Stomach (tissue), 9 donors: ENCODE measurements around the gene DYRK1B. TPM values are rescaled to one million over a fixed set of nuclear protein-coding genes. Genes with fewer than 3 reads are reported as not detected.
A peak's percentile ranks its signal among the peaks of the same experiment; 100 is the strongest.
"Not testable (repeated sequence)": the region's sequence is repeated elsewhere in the genome, so short reads cannot be mapped to it uniquely, and the experiment has no call there.

Experiments
- DNase-seq, 2 donors: peaks; one replicate each; pipeline versions ENCODE4 v3.0.0 to v3.0.0-alpha.2; 2013 to 2019
- H3K27ac ChIP-seq, 5 donors: fragments of 200-600 bp in 4 of 5; sonication (generic) in 4 of 5; one replicate each; pipeline ENCODE4 v1.5.1; 2013 to 2019; ENCODE audit warnings: mild to moderate bottlenecking in 1 of 5, moderate library complexity in 1 of 5
- H3K27me3 ChIP-seq, 3 donors: fragments of 200-600 bp; sonication (generic); one replicate each; pipeline ENCODE4 v1.5.1; 2017 to 2019; ENCODE audit warnings: mixed run types in 1 of 3
- H3K36me3 ChIP-seq, 4 donors: fragments of 200-600 bp; sonication (generic); 1 replicate in 3 of 4; 2 replicates in 1 of 4; pipeline ENCODE4 v1.5.1; 2016 to 2019
- H3K4me1 ChIP-seq, 4 donors: fragments of 200-600 bp; sonication (generic); one replicate each; pipeline ENCODE4 v1.5.1; 2016 to 2019
- H3K4me3 ChIP-seq, 4 donors: fragments of 200-600 bp; sonication (generic) in 3 of 4; one replicate each; pipeline ENCODE4 v1.5.1; 2016 to 2019; ENCODE audit warnings: mild to moderate bottlenecking in 1 of 4
- H3K9me3 ChIP-seq, 4 donors: fragments of 200-600 bp; sonication (generic); one replicate each; pipeline ENCODE4 v1.5.1; 2016 to 2019
- EP300 ChIP-seq: sonication (generic); formaldehyde crosslinking; IDR thresholded peaks from one replicate; pipeline ENCODE4 v1.6.1; 2017; ENCODE audit warnings: antibody characterized with exemption
- POLR2A ChIP-seq, 4 donors: fragments of 450-650 bp; IDR thresholded peaks; one replicate each; pipeline ENCODE4 v1.6.1; 2016; ENCODE audit warnings: antibody characterized with exemption in 4 of 4, control low read depth in 2 of 4, mild to moderate bottlenecking in 1 of 4, moderate library complexity in 1 of 4
- POLR2AphosphoS5 ChIP-seq, 3 donors: sonication (generic); formaldehyde crosslinking; IDR thresholded peaks; one replicate each; pipeline ENCODE4 v1.6.1; 2016; ENCODE audit warnings: antibody characterized with exemption in 3 of 3
- WGBS, 5 donors: extraction: QIAGEN DNeasy Blood & Tissue Kit in 3 of 5; methylation state at CpG; one replicate each; pipeline versions ENCODE4 v1.1.5 to v1.1.7; 2013 to 2018; 5-methylcytosine and 5-hydroxymethylcytosine counted together
- intact Hi-C: fragments of 100-400 bp; cut with DNase I; formaldehyde crosslinking; loops from one replicate; pipeline ENCODE4 v1.15.1; 2023; ENCODE audit warnings: low total_unique reads
- polyA plus RNA-seq, 3 donors: library from polyadenylated mRNA; stranded (reverse); fragments of 200-250 nt; gene quantifications; one replicate each; pipeline ENCODE4 v1.2.3, GENCODE V29; 2013
- total RNA-seq, 5 donors: library from RNA; depleted of rRNA; stranded (reverse); fragments of >200 nt; gene quantifications; one replicate each; pipeline versions ENCODE4 v1.1.0 to v1.2.3, GENCODE V29; 2014 to 2016
- TF ChIP-seq, protein P1 (sequence below), 7 experiments: fragments of 450-650 bp in 4 of 7; fragments of 200-600 bp in 3 of 7; sonication (generic) in 3 of 7; IDR thresholded peaks; one replicate each; pipeline ENCODE4 v1.5.1; 2016 to 2019; ENCODE audit warnings: antibody characterized with exemption in 7 of 7, control low read depth in 2 of 7, mild to moderate bottlenecking in 1 of 7
- donor health status: healthy with polysubstance abuse.
- donor health status: Bipolar disorder and iron deficiency.
- donor health status: healthy.

DYRK1B gene
- total and polyA plus RNA-seq, 8 donors, result 3.9 to 28.4 (median 9.9) TPM

DNA sequence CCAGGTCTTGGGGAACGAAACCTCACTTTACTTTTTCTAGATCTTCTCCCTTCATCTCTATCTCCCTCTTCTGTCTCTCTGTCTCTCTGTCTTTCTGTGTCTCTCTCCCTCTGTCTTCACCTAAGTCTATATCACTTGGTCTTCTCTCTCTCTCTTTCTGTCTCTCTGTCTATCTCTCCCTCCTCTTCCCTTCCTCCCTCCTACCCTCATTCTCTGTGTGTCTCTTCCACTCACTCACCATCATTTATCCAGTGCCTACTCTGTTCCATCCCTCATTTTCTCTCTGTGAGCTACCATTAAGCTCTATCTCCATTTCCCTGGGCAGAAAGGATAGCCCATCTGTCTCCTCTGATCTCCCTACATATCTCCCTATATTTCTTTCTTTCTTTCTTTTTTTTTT, 44.4 kb upstream of the DYRK1B start:
- intact Hi-C loops, result no loop called here
- H3K27ac ChIP-seq, result no peak overlapping the region

DNA sequence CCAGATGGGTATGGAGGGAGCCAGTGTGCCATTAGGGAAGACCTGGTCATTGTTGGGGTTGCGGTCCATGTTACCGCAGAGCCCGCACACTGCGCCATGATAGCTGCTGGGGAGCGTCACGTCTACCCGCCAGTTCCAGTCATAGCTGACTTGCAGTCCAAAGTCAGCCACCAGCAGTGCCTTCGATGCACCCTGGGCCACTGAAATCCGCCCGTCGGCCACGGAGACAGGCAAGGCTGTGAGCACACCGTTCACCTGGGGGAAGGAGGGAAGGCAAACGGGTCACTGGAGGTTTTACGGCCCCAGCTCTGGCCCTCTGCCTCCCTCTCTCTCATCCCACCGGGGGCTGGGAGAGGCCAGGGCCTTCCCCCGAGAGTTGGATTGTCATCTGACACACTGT, 44.0 kb upstream of the DYRK1B start:
- H3K9me3 ChIP-seq, H3K4me1 ChIP-seq, intact Hi-C loops, DNase-seq, H3K27ac ChIP-seq, H3K4me3 ChIP-seq: not testable (repeated sequence)
- H3K36me3 ChIP-seq, result peaks cover 0 to 25% (median 9%) of the 10 kb centered on the region in 4 donors
- H3K27me3 ChIP-seq, result peaks cover 0 to 14% (median 0%) of the 10 kb centered on the region in 3 donors
- 86 to 94% (median 92%) methylated on average over 11 to 16 of the region's 17 CpGs for WGBS, 5 donors

More for the DNA sequence above, 44.4 kb upstream of the DYRK1B start:
- Histone ChIP-seq H3K4me3 (no peak overlapping the region), H3K9me3 (no peaks in the 10 kb centered on the region), H3K36me3 (peaks cover 0 to 21% (median 7%) of the 10 kb centered on the region in 4 donors), H3K27me3 (peaks cover 0 to 14% (median 0%) of the 10 kb centered on the region in 3 donors), H3K4me1 (no peaks in the 10 kb centered on the region)
- TF ChIP-seq EP300, result no peak
- TF ChIP-seq POLR2A (IDR thresholded peaks at IDR 0.05), result no peak
- TF ChIP-seq, protein P1, sequence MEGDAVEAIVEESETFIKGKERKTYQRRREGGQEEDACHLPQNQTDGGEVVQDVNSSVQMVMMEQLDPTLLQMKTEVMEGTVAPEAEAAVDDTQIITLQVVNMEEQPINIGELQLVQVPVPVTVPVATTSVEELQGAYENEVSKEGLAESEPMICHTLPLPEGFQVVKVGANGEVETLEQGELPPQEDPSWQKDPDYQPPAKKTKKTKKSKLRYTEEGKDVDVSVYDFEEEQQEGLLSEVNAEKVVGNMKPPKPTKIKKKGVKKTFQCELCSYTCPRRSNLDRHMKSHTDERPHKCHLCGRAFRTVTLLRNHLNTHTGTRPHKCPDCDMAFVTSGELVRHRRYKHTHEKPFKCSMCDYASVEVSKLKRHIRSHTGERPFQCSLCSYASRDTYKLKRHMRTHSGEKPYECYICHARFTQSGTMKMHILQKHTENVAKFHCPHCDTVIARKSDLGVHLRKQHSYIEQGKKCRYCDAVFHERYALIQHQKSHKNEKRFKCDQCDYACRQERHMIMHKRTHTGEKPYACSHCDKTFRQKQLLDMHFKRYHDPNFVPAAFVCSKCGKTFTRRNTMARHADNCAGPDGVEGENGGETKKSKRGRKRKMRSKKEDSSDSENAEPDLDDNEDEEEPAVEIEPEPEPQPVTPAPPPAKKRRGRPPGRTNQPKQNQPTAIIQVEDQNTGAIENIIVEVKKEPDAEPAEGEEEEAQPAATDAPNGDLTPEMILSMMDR (IDR thresholded peaks at IDR 0.05), result no peak
- TF ChIP-seq POLR2AphosphoS5 (IDR thresholded peaks at IDR 0.05), result no peak
- no peak for DNase-seq
- WGBS, 5 donors, result 86 to 100% (median 100%) methylated on average over 1 of the region's 1 CpG

DNA sequence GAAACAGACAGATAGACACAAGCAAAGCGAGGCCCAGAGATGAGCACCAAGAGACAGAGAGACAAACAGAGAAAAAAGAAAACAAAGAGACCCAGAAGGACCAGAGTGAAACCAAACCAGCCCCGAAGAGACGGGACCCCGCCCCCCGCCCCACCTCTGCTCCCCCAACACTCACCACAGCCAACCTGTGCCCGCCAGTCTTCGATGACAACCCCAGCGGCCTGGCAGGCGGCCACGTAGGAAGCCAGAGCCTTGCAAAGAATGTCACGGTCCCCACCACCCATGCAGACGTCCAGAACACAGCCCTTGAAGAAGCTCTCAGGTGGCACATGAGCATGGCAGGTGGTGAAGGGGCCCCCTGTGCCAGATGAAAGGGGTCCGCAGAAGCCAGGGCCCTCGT, 43.5 kb upstream of the DYRK1B start:
- 58 to 80% (median 75%) methylated on average over 10 to 14 of the region's 14 CpGs for WGBS, 5 donors
- H3K4me1 ChIP-seq, H3K9me3 ChIP-seq, H3K4me3 ChIP-seq, intact Hi-C loops, H3K27ac ChIP-seq: not testable (repeated sequence)
- peaks cover 0 to 30% (median 11%) of the 10 kb centered on the region in 4 donors for H3K36me3 ChIP-seq
- peak in 1 of 2 donors; percentile 53 for DNase-seq
- H3K27me3 ChIP-seq, result peaks cover 0 to 14% (median 0%) of the 10 kb centered on the region in 3 donors

DNA sequence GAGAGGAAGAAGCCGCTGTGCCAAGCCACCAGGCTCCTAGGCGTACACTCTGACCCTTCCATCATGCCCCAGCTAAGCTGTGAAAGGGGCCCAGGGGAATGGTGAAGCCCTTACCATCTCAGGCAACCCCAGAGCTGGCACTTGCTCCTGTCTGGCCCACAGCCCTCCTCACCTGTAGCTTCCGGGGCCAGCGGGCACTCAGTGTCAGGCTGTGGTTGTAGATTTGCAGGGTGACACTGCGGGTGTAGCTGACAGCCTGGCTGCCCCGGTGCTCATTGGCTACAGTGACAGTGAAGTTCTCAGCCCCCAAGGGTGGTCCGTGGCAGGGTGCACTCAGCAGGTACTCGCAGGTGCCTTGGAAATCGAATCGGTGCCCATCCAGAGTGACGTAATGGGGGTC, 42.5 kb upstream of the DYRK1B start:
- H3K27ac ChIP-seq, H3K4me3 ChIP-seq, DNase-seq, H3K9me3 ChIP-seq, intact Hi-C loops, H3K4me1 ChIP-seq: not testable (repeated sequence)
- Histone ChIP-seq H3K27me3 (peaks cover 0 to 14% (median 0%) of the 10 kb centered on the region in 3 donors), H3K36me3 (peaks cover 0 to 40% (median 14%) of the 10 kb centered on the region in 4 donors)
- WGBS, 5 donors, result 95 to 100% (median 97%) methylated on average over 2 of the region's 11 CpGs

DNA sequence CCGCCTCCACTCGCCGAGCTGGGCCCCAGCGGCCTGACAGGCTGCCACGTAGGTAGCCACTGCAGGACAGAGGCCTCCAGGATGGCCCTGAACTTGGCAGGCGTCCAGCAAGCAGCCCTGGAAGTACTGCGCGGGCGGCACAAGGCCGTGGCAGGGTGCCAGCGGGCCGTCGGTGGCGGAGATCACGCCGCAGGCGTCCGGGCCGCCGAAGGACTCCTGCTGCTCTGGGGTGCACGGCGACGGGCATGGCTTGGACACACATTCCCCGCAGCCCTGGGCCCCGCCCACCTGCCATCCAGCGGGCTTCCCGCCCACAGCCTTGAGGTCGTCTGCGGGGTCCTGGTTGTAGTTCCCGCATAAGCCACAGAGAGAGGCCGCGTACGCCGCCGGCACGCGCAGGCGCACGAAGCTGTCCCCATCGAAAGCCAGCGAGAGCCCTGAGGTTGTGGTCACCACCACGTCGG, 41.5 kb upstream of the DYRK1B start:
- WGBS, 5 donors, result 49 to 80% (median 67%) methylated on average over 2 to 43 of the region's 43 CpGs

DNA sequence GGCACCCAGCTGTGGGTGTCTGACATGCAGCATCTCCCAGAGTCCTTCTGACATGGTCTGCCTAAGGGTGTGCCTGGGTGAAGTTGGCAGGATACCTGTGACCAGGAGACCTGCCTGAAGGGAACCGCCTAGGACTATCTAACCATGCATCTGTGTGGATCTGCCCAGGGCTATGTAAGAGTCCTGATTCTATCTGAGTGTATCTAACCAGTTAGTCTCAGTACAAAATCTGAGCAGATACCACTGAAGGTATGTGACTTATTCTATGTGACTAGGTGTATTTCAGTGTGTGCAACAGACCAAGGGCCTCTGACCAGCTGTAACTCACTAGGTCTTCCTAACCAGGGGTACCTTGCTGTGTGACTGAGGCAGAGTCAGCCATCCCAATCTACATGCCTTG, 40.4 kb upstream of the DYRK1B start:
- Histone ChIP-seq H3K9me3 (no peaks in the 10 kb centered on the region), H3K27ac (no peak overlapping the region), H3K36me3 (peaks cover 0 to 53% (median 20%) of the 10 kb centered on the region in 4 donors), H3K4me3 (no peak overlapping the region), H3K27me3 (peaks cover 0 to 14% (median 0%) of the 10 kb centered on the region in 3 donors), H3K4me1 (no peaks in the 10 kb centered on the region)
- WGBS, 5 donors, result 17 to 100% (median 88%) methylated on average over 1 of the region's 1 CpG
- intact Hi-C loops, result no loop called here
- TF ChIP-seq POLR2A (IDR thresholded peaks at IDR 0.05) (no peak), POLR2AphosphoS5 (IDR thresholded peaks at IDR 0.05) (no peak), EP300 (no peak)
- no peak for DNase-seq

More for the DNA sequence above, 41.5 kb upstream of the DYRK1B start:
- peaks cover 0 to 43% (median 17%) of the 10 kb centered on the region in 4 donors for H3K36me3 ChIP-seq
- H3K27ac ChIP-seq, H3K9me3 ChIP-seq, intact Hi-C loops, H3K4me3 ChIP-seq, H3K4me1 ChIP-seq: not testable (repeated sequence)
- peak in 1 of 2 donors; percentile 49 for DNase-seq
- peaks cover 0 to 14% (median 0%) of the 10 kb centered on the region in 3 donors for H3K27me3 ChIP-seq

DNA sequence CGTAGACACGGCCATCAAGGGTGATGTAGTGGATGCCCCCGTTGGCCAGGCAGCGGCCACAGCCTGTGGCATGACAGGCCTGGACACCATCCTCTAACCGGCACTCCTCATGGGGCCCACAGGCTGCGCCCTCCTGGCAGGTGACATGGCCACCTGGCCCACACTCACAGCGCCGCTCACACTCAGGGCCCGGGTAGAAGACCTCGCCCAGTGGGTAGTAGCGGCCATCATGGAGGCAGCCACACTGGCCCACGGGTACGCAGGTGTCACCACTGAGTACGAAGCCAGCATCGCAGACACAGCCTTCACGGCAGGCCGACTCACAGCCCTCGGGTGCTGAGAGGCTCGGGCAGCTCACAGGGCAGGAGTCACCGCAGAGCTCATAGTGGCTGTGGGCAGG, 39.4 kb upstream of the DYRK1B start:
- no peaks in the 10 kb centered on the region for H3K4me1 ChIP-seq
- H3K36me3 ChIP-seq, result peaks cover 0 to 52% (median 25%) of the 10 kb centered on the region in 4 donors

More for the DNA sequence above, 39.4 kb upstream of the DYRK1B start:
- no peak for TF ChIP-seq POLR2A (IDR thresholded peaks at IDR 0.05)
- TF ChIP-seq, protein P1 (IDR thresholded peaks at IDR 0.05), result no peak
- TF ChIP-seq POLR2AphosphoS5 (IDR thresholded peaks at IDR 0.05), result no peak
- no peak for TF ChIP-seq EP300
- H3K4me3 ChIP-seq, result no peak overlapping the region
- intact Hi-C loops, result no loop called here
- WGBS, 5 donors, result 87 to 94% (median 92%) methylated on average over 7 to 20 of the region's 20 CpGs
- H3K9me3 ChIP-seq, result no peaks in the 10 kb centered on the region
- peaks cover 0 to 11% (median 0%) of the 10 kb centered on the region in 3 donors for H3K27me3 ChIP-seq
- DNase-seq, result no peak
- no peak overlapping the region for H3K27ac ChIP-seq
